Activated B cell treated with CpG ODN at 0.5 μM for 24 hours (primary cell): ENCODE results near the gene DDRGK1. TPM values are rescaled to one million over a fixed set of nuclear protein-coding genes. Genes with fewer than 3 reads are reported as not detected.

Source experiments
- ATAC-seq: fragments of 200-7000 bp; cut with Tn5 transposase; one replicate; pipeline ENCODE4 v1.10.0; 2021; ENCODE audit warnings: low read depth, mild to moderate bottlenecking, moderate library complexity
- CTCF ChIA-PET: fragments of 350-600 bp; sonication (Branson Sonifier 250); formaldehyde crosslinking; loops from one replicate; lab custom pipeline; 2021; ENCODE audit warnings: antibody characterized with exemption; lab: Charles Lee
- POLR2A ChIA-PET: fragments of 350-600 bp; sonication (Branson Sonifier 250); formaldehyde crosslinking; loops from one replicate; lab custom pipeline; 2021; ENCODE audit warnings: antibody characterized with exemption; lab: Charles Lee
- DNase-seq: peaks from one replicate; pipeline ENCODE4 v3.0.0; 2022
- H3K27ac Mint-ChIP-seq: one replicate; pipeline ENCODE4 v1.8.0; 2020; ENCODE audit warnings: mixed read lengths
- H3K27me3 Mint-ChIP-seq: one replicate; pipeline ENCODE4 v1.8.0; 2021; ENCODE audit warnings: mixed read lengths
- H3K36me3 Mint-ChIP-seq: one replicate; pipeline ENCODE4 v1.8.0; 2021; ENCODE audit warnings: low read depth, mixed read lengths
- H3K4me1 Mint-ChIP-seq: one replicate; pipeline ENCODE4 v1.8.0; 2021; ENCODE audit warnings: mixed read lengths
- H3K4me3 Mint-ChIP-seq: one replicate; pipeline ENCODE4 v1.8.0; 2020; ENCODE audit warnings: mild to moderate bottlenecking, mixed read lengths
- H3K9me3 Mint-ChIP-seq: one replicate; pipeline ENCODE4 v1.8.0; 2020; ENCODE audit warnings: mixed read lengths
- CTCF ChIP-seq: fragments of 200-600 bp; IDR thresholded peaks from one replicate; pipeline ENCODE4 v1.8.0; 2022; ENCODE audit warnings: antibody characterized with exemption, mild to moderate bottlenecking
- intact Hi-C: fragments of 100-400 bp; cut with micrococcal nuclease; formaldehyde crosslinking; loops from one replicate; pipeline ENCODE4 v1.15.1; 2024
- total RNA-seq: library from RNA; stranded (reverse); gene quantifications from 2 replicates; pipeline ENCODE4 v1.2.3, GENCODE V29; 2022

The DDRGK1 gene
- total RNA-seq, 1 donor from 2014 or later: 46.1 TPM

GRCh38 chr20:3239026-3239866 is 34.8 kb upstream of the DDRGK1 start, which contains the start of gene SLC4A11:
Gene SLC4A11, minus strand, starts transcription at chr20:3239190. Its CDS starts 53 bp downstream, at chr20:3239137.
- ATAC-seq (peak; percentile 72), DNase-seq (peak; percentile 45)
- CTCF ChIA-PET: interaction anchor here (0.7 kb wide), 1 partner anchor 21 kb away, joined by 3 read pairs; no protein-coding TSS in a partner anchor
- H3K27ac Mint-ChIP-seq: no peak within 1 kb of the TSS
- intact Hi-C loops: loop anchor here (2.0 to 5.0 kb wide), 3 partner anchors 20 to 168 kb away; partner anchors contain the start of genes DDRGK1 and DNAAF9
- peaks cover 1% of the 10 kb centered on the region for H3K36me3 Mint-ChIP-seq
- peak within 1 kb of the TSS; percentile 89 for H3K4me3 Mint-ChIP-seq
- POLR2A ChIA-PET: interaction anchor here (1.0 to 1.5 kb wide), 2 partner anchors 31 to 575 kb away, joined by 3 read pairs; partner anchors contain the start of gene IDH3B
- TF ChIP-seq CTCF: no peak
- peaks cover 48% of the 10 kb centered on the region for H3K27me3 Mint-ChIP-seq
- H3K9me3 Mint-ChIP-seq: no peaks in the 10 kb centered on the region
- H3K4me1 Mint-ChIP-seq: peaks cover 7% of the 10 kb centered on the region

- Mint-ChIP-seq H3K27ac (no peak overlapping the region), H3K4me3 (peak overlapping the region; percentile 86), H3K9me3 (no peaks in the 10 kb centered on the region), H3K36me3 (peaks cover 1% of the 10 kb centered on the region), H3K27me3 (peaks cover 46% of the 10 kb centered on the region), H3K4me1 (peaks cover 7% of the 10 kb centered on the region)
- no peak for TF ChIP-seq CTCF
- intact Hi-C loops: loop anchor here (2.0 to 5.0 kb wide), 3 partner anchors 20 to 169 kb away; partner anchors contain the start of genes DDRGK1 and DNAAF9
- ChIA-PET CTCF (no interaction called here), POLR2A (interaction anchor here (1.5 kb wide), 1 partner anchor 574 kb away, joined by 3 read pairs; the partner anchor contains the start of gene IDH3B)
- peak; percentile 45 for DNase-seq
- ATAC-seq: peak; percentile 47
These were observed 34.1 kb upstream of the DDRGK1 start for GRCh38 chr20:3238616-3239025.

GRCh38 chr20:3237958-3238615 is 33.6 kb upstream of the DDRGK1 start:
- H3K27me3 Mint-ChIP-seq: peaks cover 46% of the 10 kb centered on the region

GRCh38 chr20:3237011-3237957 is 32.8 kb upstream of the DDRGK1 start:
- ChIA-PET CTCF (no interaction called here), POLR2A (no interaction called here)
- Mint-ChIP-seq H3K4me1 (peaks cover 7% of the 10 kb centered on the region), H3K9me3 (no peaks in the 10 kb centered on the region), H3K27ac (no peak overlapping the region), H3K27me3 (peaks cover 44% of the 10 kb centered on the region), H3K36me3 (peaks cover 1% of the 10 kb centered on the region), H3K4me3 (peak overlapping the region; percentile 86)
- no peak for TF ChIP-seq CTCF
- intact Hi-C loops: loop anchor here (5.0 kb wide), 1 partner anchor 170 kb away; the partner anchor contains the start of gene DNAAF9
- DNase-seq (no peak), ATAC-seq (no peak)

More at GRCh38 chr20:3237958-3238615, 33.6 kb upstream of the DDRGK1 start:
- peak overlapping the region; percentile 86 for H3K4me3 Mint-ChIP-seq
- H3K9me3 Mint-ChIP-seq: no peaks in the 10 kb centered on the region
- ChIA-PET POLR2A (no interaction called here), CTCF (no interaction called here)
- DNase-seq (no peak), ATAC-seq (no peak)
- peaks cover 1% of the 10 kb centered on the region for H3K36me3 Mint-ChIP-seq
- no peak for TF ChIP-seq CTCF
- peaks cover 7% of the 10 kb centered on the region for H3K4me1 Mint-ChIP-seq
- no peak overlapping the region for H3K27ac Mint-ChIP-seq
- intact Hi-C loops: loop anchor here (2.0 to 5.0 kb wide), 3 partner anchors 19 to 169 kb away; partner anchors contain the start of genes DDRGK1 and DNAAF9
